Measurements from ENCODE around the gene GPR150. TPM values are rescaled to one million over a fixed set of nuclear protein-coding genes. Genes with fewer than 3 reads are reported as not detected.

The GPR150 gene
- total RNA-seq, 4 donors from 2014 or later: 0.29 to 0.59 (median 0.29) TPM; not detected in 1

DNA sequence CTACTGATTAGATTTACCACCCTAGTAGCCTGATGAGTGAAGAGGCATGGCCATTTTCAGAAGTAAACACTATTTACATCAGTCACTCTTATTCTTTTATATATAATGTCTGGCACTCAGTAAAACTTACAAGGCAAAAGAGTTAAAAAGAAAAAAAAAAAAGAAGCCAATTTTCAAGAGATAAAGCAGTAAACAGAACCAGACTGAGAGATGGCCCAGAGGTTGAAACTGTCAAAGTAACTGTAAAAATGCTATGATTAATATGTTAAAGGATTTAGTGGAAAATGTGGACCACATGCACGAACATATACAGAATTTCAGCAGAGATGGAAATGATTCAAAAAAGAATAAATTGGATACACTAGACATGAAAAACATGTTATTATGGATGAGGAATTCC, 6.4 kb upstream of the GPR150 start:
- Histone ChIP-seq H3K36me3 (no peaks in the 10 kb centered on the region), H3K27ac (no peak overlapping the region), H3K4me3 (no peak overlapping the region), H3K27me3 (no peaks in the 10 kb centered on the region), H3K4me1 (no peaks in the 10 kb centered on the region), H3K9me3 (no peaks in the 10 kb centered on the region)
- ATAC-seq: no peak
- in situ Hi-C loops (cut with MboI; ENCODE audit: low sequenced_read_pairs in 4 of 4) (no loop called here), intact Hi-C loops (cut with DNase I; ENCODE audit: low total_unique reads) (no loop called here)
- TF ChIP-seq, protein P1, sequence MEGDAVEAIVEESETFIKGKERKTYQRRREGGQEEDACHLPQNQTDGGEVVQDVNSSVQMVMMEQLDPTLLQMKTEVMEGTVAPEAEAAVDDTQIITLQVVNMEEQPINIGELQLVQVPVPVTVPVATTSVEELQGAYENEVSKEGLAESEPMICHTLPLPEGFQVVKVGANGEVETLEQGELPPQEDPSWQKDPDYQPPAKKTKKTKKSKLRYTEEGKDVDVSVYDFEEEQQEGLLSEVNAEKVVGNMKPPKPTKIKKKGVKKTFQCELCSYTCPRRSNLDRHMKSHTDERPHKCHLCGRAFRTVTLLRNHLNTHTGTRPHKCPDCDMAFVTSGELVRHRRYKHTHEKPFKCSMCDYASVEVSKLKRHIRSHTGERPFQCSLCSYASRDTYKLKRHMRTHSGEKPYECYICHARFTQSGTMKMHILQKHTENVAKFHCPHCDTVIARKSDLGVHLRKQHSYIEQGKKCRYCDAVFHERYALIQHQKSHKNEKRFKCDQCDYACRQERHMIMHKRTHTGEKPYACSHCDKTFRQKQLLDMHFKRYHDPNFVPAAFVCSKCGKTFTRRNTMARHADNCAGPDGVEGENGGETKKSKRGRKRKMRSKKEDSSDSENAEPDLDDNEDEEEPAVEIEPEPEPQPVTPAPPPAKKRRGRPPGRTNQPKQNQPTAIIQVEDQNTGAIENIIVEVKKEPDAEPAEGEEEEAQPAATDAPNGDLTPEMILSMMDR (IDR thresholded peaks at IDR 0.05 in 4 of 5, conservative IDR thresholded peaks at IDR 0.05 in 1 of 5): no peak
- TF ChIP-seq POLR2A (IDR thresholded peaks at IDR 0.05): no peak
- DNase-seq: no peak

DNA sequence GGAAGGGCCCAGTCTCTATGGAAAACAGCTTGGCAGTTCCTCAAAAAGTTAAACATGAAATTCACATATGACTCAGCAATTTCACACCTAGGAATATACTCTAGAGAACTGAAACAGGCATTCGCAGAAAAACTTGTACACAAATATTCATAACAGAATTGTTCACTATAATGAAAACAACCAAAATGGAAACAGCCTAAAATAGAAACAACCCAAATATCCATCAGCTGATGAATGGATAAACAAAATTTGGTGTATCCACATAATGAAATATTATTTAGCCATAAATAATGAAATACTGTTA, 4.8 kb upstream of the GPR150 start:
- intact Hi-C loops (cut with DNase I; ENCODE audit: low total_unique reads) (no loop called here), in situ Hi-C loops (cut with MboI; ENCODE audit: low sequenced_read_pairs in 4 of 4) (no loop called here)
- no peak for TF ChIP-seq POLR2A (IDR thresholded peaks at IDR 0.05)
- TF ChIP-seq, protein P1 (IDR thresholded peaks at IDR 0.05 in 4 of 5, conservative IDR thresholded peaks at IDR 0.05 in 1 of 5): no peak

DNA sequence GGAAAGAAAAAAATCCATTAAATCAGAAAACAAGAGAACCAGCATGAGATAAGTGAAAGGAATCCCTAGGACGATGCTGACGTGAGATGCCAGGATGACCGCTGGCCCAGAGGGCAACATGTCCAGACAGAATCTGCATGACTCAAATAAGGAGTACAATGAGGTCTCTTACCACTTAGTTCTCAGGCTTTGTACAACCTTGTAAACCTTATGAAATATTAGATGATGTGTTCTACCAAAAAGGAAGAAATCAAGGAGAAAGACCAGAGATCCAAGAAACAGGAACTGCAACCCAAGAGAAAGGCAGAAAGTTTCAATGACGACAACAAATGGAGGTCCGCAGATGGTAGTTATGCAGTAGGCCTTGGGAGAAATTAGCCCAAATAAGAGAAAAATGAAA, 2.8 kb upstream of the GPR150 start:
- no peaks in the 10 kb centered on the region for H3K36me3 ChIP-seq
- in situ Hi-C loops (cut with MboI; ENCODE audit: low sequenced_read_pairs in 4 of 4): no loop called here
- H3K27me3 ChIP-seq: no peaks in the 10 kb centered on the region
- TF ChIP-seq, protein P1 (IDR thresholded peaks at IDR 0.05 in 4 of 5, conservative IDR thresholded peaks at IDR 0.05 in 1 of 5): no peak
- no peak for TF ChIP-seq POLR2A (IDR thresholded peaks at IDR 0.05)
- intact Hi-C loops (cut with DNase I; ENCODE audit: low total_unique reads): no loop called here
- H3K27ac ChIP-seq: no peak overlapping the region
- ATAC-seq: no peak
- H3K9me3 ChIP-seq: no peaks in the 10 kb centered on the region
- no peak overlapping the region for H3K4me3 ChIP-seq
- H3K4me1 ChIP-seq: peaks cover 6 to 16% of the 10 kb centered on the region in 2 donors
- DNase-seq: no peak

More for the DNA sequence above, 4.8 kb upstream of the GPR150 start:
- H3K4me1 ChIP-seq: peaks cover 6 to 7% of the 10 kb centered on the region in 2 donors
- H3K27me3 ChIP-seq: no peaks in the 10 kb centered on the region
- ATAC-seq (no peak), DNase-seq (no peak)
- H3K9me3 ChIP-seq: no peaks in the 10 kb centered on the region
- no peak overlapping the region for H3K4me3 ChIP-seq
- no peak overlapping the region for H3K27ac ChIP-seq
- H3K36me3 ChIP-seq: no peaks in the 10 kb centered on the region

DNA sequence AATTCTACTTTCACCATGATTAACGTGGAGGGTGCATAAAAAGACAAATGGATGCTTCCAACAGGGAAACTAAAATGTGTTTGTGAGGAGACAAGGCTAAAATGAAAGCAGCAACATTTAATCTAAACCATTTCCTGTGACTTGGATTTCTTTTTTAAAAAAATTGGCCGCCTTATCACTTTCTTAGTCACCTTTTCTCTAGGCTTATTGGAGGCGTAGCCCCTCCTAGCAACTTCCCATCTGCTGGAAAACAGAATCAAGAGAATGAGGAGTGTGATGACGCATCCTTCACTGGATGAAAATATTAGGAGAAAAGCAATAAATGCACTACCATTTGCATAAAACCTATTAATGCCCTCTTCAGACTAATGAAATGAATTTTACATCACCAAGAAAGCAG, 791 bp upstream of the GPR150 start:
- TF ChIP-seq POLR2A (IDR thresholded peaks at IDR 0.05): no peak
- TF ChIP-seq, protein P1 (IDR thresholded peaks at IDR 0.05 in 4 of 5, conservative IDR thresholded peaks at IDR 0.05 in 1 of 5): no peak
- no peak overlapping the region for H3K27ac ChIP-seq
- no peaks in the 10 kb centered on the region for H3K27me3 ChIP-seq
- ATAC-seq (no peak), DNase-seq (no peak)
- in situ Hi-C loops (cut with MboI; ENCODE audit: low sequenced_read_pairs in 4 of 4) (no loop called here), intact Hi-C loops (cut with DNase I; ENCODE audit: low total_unique reads) (no loop called here)
- peaks cover 6 to 16% of the 10 kb centered on the region in 2 donors for H3K4me1 ChIP-seq
- peak overlapping the region in 1 of 4 donors; percentile 56 for H3K4me3 ChIP-seq
- no peaks in the 10 kb centered on the region for H3K9me3 ChIP-seq
- no peaks in the 10 kb centered on the region for H3K36me3 ChIP-seq

DNA sequence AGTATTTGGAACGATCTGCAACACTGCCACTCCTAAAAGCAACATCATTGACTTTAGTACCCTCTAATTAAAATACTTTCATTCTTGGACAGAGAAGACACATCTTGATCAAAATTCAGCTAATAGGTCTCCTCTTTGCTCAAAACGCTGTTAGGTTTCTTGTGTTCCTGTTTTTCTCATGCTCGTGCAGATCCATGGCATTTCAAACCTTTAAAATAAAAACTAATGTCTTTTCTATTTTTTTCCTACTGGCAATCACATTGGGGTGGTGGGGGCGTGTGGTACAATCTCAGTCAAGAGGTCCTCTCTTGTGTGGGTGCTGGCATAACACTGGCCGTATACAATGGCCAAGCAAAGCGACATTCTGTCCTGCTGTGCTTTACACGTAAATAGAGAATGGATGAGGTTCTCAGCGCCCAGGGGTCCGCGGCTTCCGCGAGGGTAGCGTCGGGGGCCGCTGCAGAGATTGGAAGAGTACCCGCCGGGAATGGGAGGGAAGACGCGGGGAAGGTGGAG, 315 bp upstream of the GPR150 start:
- TF ChIP-seq, protein P1 (IDR thresholded peaks at IDR 0.05 in 4 of 5, conservative IDR thresholded peaks at IDR 0.05 in 1 of 5): no peak
- no peak for TF ChIP-seq POLR2A (IDR thresholded peaks at IDR 0.05)
- H3K4me3 ChIP-seq: peak overlapping the region; percentile 56 to 82 (median 66)
- H3K4me1 ChIP-seq: peaks cover 6 to 16% of the 10 kb centered on the region in 2 donors
- intact Hi-C loops (cut with DNase I; ENCODE audit: low total_unique reads) (loop anchor here (2.0 kb wide), 1 partner anchor 65 kb away; the partner anchor contains the start of genes ARSK and SKIC3), in situ Hi-C loops (cut with MboI; ENCODE audit: low sequenced_read_pairs in 4 of 4) (no loop called here)
- no peaks in the 10 kb centered on the region for H3K36me3 ChIP-seq
- no peaks in the 10 kb centered on the region for H3K27me3 ChIP-seq
- no peaks in the 10 kb centered on the region for H3K9me3 ChIP-seq
- no peak for ATAC-seq
- no peak overlapping the region for H3K27ac ChIP-seq
- DNase-seq: no peak

Data from gastrocnemius medialis (tissue), 4 donors.